ENCODE measurements around the gene MYO5A. TPM values are rescaled to one million over a fixed set of nuclear protein-coding genes. Genes with fewer than 3 reads are reported as not detected.

The MYO5A gene
- total and polyA plus RNA-seq, 9 of the 15 experiments (the other 6 are each of a cell fraction or from before 2014, with no cell fraction given), result 0.03 to 0.82 (median 0.40) TPM

- H3K9ac ChIP-seq (ENCODE audit: insufficient read depth in 1 of 2, low read depth in 2 of 2, low read length in 2 of 2), result no peak overlapping the region
Measured at GRCh38 chr15:52415628-52416027, 113.1 kb downstream of the MYO5A start.

More at GRCh38 chr15:52415628-52416027, 113.1 kb downstream of the MYO5A start:
- Histone ChIP-seq H3K4me2 (ENCODE audit: insufficient read depth, low read length) (no peak overlapping the region), H3K9me1 (ENCODE audit: control insufficient read depth, insufficient read depth, low read length) (no peaks in the 10 kb centered on the region), H3K27me3 (ENCODE audit: control insufficient read depth in 2 of 2, insufficient read depth in 2 of 2, low read length in 2 of 2) (no peaks in the 10 kb centered on the region), H4K20me1 (replicated peaks; ENCODE audit: control insufficient read depth, insufficient read depth, low read length) (no peaks in the 10 kb centered on the region), H3K27ac (ENCODE audit: extremely low read depth, low read depth, low read length) (no peak overlapping the region), H3K9me3 (replicated peaks; ENCODE audit: control insufficient read depth, insufficient read depth, low read depth, low read length) (no peaks in the 10 kb centered on the region), H3K4me3 (no peak overlapping the region), H3K4me1 (replicated peaks in 1 of 2; ENCODE audit: control insufficient read depth in 2 of 2, insufficient read depth in 2 of 2, low read length in 2 of 2) (no peaks in the 10 kb centered on the region), H3K36me3 (ENCODE audit: control insufficient read depth, insufficient read depth, low read length) (no peaks in the 10 kb centered on the region), H3K79me2 (ENCODE audit: control insufficient read depth, insufficient read depth, low read length) (no peaks in the 10 kb centered on the region), H2AFZ (ENCODE audit: low read depth, low read length) (no peak overlapping the region)
- 3% methylated on average over 2 of the region's 2 CpGs for WGBS (ENCODE audit: insufficient coverage, low coverage, missing lambda C conversion rate)
- DNase-seq (ENCODE audit: extremely low read depth in 1 of 4, low spot score in 3 of 4) (no peak), FAIRE-seq (no peak), ATAC-seq (no peak)
- CTCF ChIA-PET (ENCODE audit: low intra/inter-chr PET ratio), result no interaction called here
- in situ Hi-C loops (cut with MboI), result no loop called here
- no TSS peak for BruUV-seq (replicated peaks)
- intact Hi-C loops (cut with micrococcal nuclease), result no loop called here
- TF ChIP-seq RAD21 (CRISPR knock-in tag; conservative IDR thresholded peaks at IDR 0.05 in 1 of 2, IDR thresholded peaks at IDR 0.05 in 1 of 2), result no peak
- no peak for TF ChIP-seq CBFA2T3 (IDR thresholded peaks at IDR 0.05)
- TF ChIP-seq FOXJ3 (CRISPR knock-in tag; IDR thresholded peaks at IDR 0.05), result no peak
- no peak for TF ChIP-seq HDAC2 (IDR thresholded peaks at IDR 0.05)
- TF ChIP-seq COPS2 (conservative IDR thresholded peaks at IDR 0.05), result no peak
- no peak for TF ChIP-seq IFI16 (CRISPR knock-in tag; IDR thresholded peaks at IDR 0.05)
- TF ChIP-seq ERF (CRISPR knock-in tag; IDR thresholded peaks at IDR 0.05), result no peak
- TF ChIP-seq, protein P1, sequence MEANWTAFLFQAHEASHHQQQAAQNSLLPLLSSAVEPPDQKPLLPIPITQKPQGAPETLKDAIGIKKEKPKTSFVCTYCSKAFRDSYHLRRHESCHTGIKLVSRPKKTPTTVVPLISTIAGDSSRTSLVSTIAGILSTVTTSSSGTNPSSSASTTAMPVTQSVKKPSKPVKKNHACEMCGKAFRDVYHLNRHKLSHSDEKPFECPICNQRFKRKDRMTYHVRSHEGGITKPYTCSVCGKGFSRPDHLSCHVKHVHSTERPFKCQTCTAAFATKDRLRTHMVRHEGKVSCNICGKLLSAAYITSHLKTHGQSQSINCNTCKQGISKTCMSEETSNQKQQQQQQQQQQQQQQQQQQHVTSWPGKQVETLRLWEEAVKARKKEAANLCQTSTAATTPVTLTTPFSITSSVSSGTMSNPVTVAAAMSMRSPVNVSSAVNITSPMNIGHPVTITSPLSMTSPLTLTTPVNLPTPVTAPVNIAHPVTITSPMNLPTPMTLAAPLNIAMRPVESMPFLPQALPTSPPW (CRISPR knock-in tag; IDR thresholded peaks at IDR 0.05), result no peak
- TF ChIP-seq RERE (CRISPR knock-in tag; IDR thresholded peaks at IDR 0.05; ENCODE audit: borderline replicate concordance), result no peak
- TF ChIP-seq EHMT2 (IDR thresholded peaks at IDR 0.05), result no peak
- POLR2A ChIA-PET, result no interaction called here

Data from K562 (cell line).